ENCODE data around the gene MAST4.

DNA sequence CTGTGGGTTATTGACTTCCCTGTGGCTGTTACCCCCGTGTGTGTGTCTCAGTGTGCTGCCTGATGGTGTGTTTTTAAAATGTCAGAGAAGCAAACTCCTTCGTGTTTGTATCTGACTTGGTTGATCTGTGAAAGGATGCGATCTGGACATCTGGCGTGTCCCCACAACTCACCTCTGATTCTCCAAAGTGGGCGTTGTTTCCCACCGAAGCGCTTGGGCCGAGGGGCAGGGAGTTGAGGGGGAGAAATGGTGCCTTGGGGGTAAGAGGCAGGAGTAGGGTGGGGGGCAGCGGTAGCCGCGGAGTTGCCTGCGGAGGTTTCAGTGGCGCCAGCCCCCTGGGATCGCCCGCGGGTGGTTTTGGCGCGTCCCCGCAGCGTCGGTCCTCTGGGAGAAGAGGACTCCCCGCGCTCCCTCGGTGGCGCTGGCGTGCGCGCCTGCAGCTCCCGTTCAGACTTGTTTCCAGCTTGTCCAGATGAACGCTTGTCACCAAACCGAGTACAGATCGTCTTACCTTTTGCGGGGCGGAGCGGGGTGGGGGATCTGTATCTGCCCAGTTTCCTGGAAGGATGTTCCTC is 1.1 kb downstream of the MAST4 start:
- TF ChIP-seq, protein P1, sequence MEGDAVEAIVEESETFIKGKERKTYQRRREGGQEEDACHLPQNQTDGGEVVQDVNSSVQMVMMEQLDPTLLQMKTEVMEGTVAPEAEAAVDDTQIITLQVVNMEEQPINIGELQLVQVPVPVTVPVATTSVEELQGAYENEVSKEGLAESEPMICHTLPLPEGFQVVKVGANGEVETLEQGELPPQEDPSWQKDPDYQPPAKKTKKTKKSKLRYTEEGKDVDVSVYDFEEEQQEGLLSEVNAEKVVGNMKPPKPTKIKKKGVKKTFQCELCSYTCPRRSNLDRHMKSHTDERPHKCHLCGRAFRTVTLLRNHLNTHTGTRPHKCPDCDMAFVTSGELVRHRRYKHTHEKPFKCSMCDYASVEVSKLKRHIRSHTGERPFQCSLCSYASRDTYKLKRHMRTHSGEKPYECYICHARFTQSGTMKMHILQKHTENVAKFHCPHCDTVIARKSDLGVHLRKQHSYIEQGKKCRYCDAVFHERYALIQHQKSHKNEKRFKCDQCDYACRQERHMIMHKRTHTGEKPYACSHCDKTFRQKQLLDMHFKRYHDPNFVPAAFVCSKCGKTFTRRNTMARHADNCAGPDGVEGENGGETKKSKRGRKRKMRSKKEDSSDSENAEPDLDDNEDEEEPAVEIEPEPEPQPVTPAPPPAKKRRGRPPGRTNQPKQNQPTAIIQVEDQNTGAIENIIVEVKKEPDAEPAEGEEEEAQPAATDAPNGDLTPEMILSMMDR (IDR thresholded peaks at IDR 0.05), result no peak
- no peak for TF ChIP-seq POLR2A (IDR thresholded peaks at IDR 0.05)

Measured in esophagus squamous epithelium (tissue), 4 donors.